Memory B cell (primary cell): ENCODE measurements around the gene PAH.

Source experiments
- ATAC-seq: fragments of 150-1000 bp; cut with Tn5 transposase; 2 replicates; pipeline ENCODE4 v1.10.0; 2021; ENCODE audit warnings: low read depth, mild to moderate bottlenecking, moderate library complexity
- DNase-seq, 2 donors: peaks; one replicate each; pipeline ENCODE4 v3.0.0; 2022; ENCODE audit warnings: low spot score in 2 of 2
- H3K27ac Mint-ChIP-seq: one replicate; pipeline ENCODE4 v1.8.0; 2022; ENCODE audit warnings: mild to moderate bottlenecking, moderate library complexity, mixed read lengths
- H3K27me3 Mint-ChIP-seq: one replicate; pipeline ENCODE4 v1.8.0; 2022; ENCODE audit warnings: mixed read lengths
- H3K36me3 Mint-ChIP-seq: one replicate; pipeline ENCODE4 v1.8.0; 2022; ENCODE audit warnings: mild to moderate bottlenecking, mixed read lengths
- H3K4me1 Mint-ChIP-seq: one replicate; pipeline ENCODE4 v1.8.0; 2022; ENCODE audit warnings: mixed read lengths
- H3K4me3 Mint-ChIP-seq: one replicate; pipeline ENCODE4 v1.8.0; 2022; ENCODE audit warnings: mild to moderate bottlenecking, moderate library complexity, mixed read lengths
- H3K9me3 Mint-ChIP-seq: one replicate; pipeline ENCODE4 v1.8.0; 2022; ENCODE audit warnings: mixed read lengths

PAH gene

GRCh38 chr12:102808412-102808811 is 108.6 kb downstream of the PAH start:
- DNase-seq (no peak), ATAC-seq (no peak)
- no peak overlapping the region for H3K27ac Mint-ChIP-seq
- H3K4me1 Mint-ChIP-seq = no peaks in the 10 kb centered on the region
- H3K9me3 Mint-ChIP-seq = no peaks in the 10 kb centered on the region
- no peak overlapping the region for H3K4me3 Mint-ChIP-seq
- H3K36me3 Mint-ChIP-seq = no peaks in the 10 kb centered on the region
- peaks cover 14% of the 10 kb centered on the region for H3K27me3 Mint-ChIP-seq

- H3K36me3 Mint-ChIP-seq = no peaks in the 10 kb centered on the region
These were observed 110.5 kb downstream of the PAH start for GRCh38 chr12:102806592-102806991.

GRCh38 chr12:102806110-102806509 is 110.9 kb downstream of the PAH start:
- Mint-ChIP-seq H3K4me3 (no peak overlapping the region), H3K9me3 (no peaks in the 10 kb centered on the region), H3K27me3 (peaks cover 12% of the 10 kb centered on the region), H3K4me1 (no peaks in the 10 kb centered on the region), H3K36me3 (no peaks in the 10 kb centered on the region), H3K27ac (no peak overlapping the region)
- no peak for DNase-seq
- no peak for ATAC-seq

More at GRCh38 chr12:102806592-102806991, 110.5 kb downstream of the PAH start:
- peaks cover 11% of the 10 kb centered on the region for H3K27me3 Mint-ChIP-seq
- ATAC-seq (no peak), DNase-seq (no peak)
- no peak overlapping the region for H3K4me3 Mint-ChIP-seq
- no peak overlapping the region for H3K27ac Mint-ChIP-seq
- no peaks in the 10 kb centered on the region for H3K4me1 Mint-ChIP-seq
- no peaks in the 10 kb centered on the region for H3K9me3 Mint-ChIP-seq

GRCh38 chr12:102800565-102800964 is 116.5 kb downstream of the PAH start:
- Mint-ChIP-seq H3K27me3 (peaks cover 10% of the 10 kb centered on the region), H3K27ac (no peak overlapping the region), H3K36me3 (no peaks in the 10 kb centered on the region), H3K9me3 (peaks cover 1% of the 10 kb centered on the region), H3K4me1 (no peaks in the 10 kb centered on the region), H3K4me3 (no peak overlapping the region)
- no peak for ATAC-seq
- DNase-seq = no peak

GRCh38 chr12:102799229-102799628 is 117.8 kb downstream of the PAH start:
- no peak for DNase-seq
- no peak overlapping the region for H3K27ac Mint-ChIP-seq
- no peak for ATAC-seq
- no peaks in the 10 kb centered on the region for H3K4me1 Mint-ChIP-seq
- H3K36me3 Mint-ChIP-seq = no peaks in the 10 kb centered on the region
- H3K4me3 Mint-ChIP-seq = no peak overlapping the region
- peaks cover 10% of the 10 kb centered on the region for H3K27me3 Mint-ChIP-seq
- H3K9me3 Mint-ChIP-seq = peaks cover 1% of the 10 kb centered on the region

- peaks cover 1% of the 10 kb centered on the region for H3K9me3 Mint-ChIP-seq
- H3K4me1 Mint-ChIP-seq = no peaks in the 10 kb centered on the region
- H3K4me3 Mint-ChIP-seq = no peak overlapping the region
- H3K27me3 Mint-ChIP-seq = peaks cover 9% of the 10 kb centered on the region
- ATAC-seq = no peak
- no peaks in the 10 kb centered on the region for H3K36me3 Mint-ChIP-seq
- no peak overlapping the region for H3K27ac Mint-ChIP-seq
- no peak for DNase-seq
These were observed 119.5 kb downstream of the PAH start for GRCh38 chr12:102797528-102797927.

- Mint-ChIP-seq H3K27me3 (peaks cover 17% of the 10 kb centered on the region), H3K9me3 (no peaks in the 10 kb centered on the region), H3K27ac (no peak overlapping the region), H3K4me1 (no peaks in the 10 kb centered on the region), H3K4me3 (no peak overlapping the region), H3K36me3 (no peaks in the 10 kb centered on the region)
- DNase-seq (no peak), ATAC-seq (no peak)
These were observed 123.1 kb downstream of the PAH start for GRCh38 chr12:102793921-102794320.
